Epidermal melanocyte (primary cell): ENCODE measurements around the gene PCBP3.
"Not testable (repeated sequence)": the region's sequence is repeated elsewhere in the genome, so short reads cannot be mapped to it uniquely, and the experiment has no call there.

Experiments used
- DNase-seq: peaks from one replicate; pipeline ENCODE4 v3.0.0; 2011; ENCODE audit warnings: low spot score; ENCODE audit not compliant: insufficient read length

Gene PCBP3

GRCh38 chr21:45825219-45825618 lies 181.7 kb downstream of the PCBP3 start:
- DNase-seq = no peak

GRCh38 chr21:45826676-45827301 lies 183.3 kb downstream of the PCBP3 start:
- no peak for DNase-seq

GRCh38 chr21:45827302-45827692 lies 183.8 kb downstream of the PCBP3 start:
- DNase-seq = no peak

DNA sequence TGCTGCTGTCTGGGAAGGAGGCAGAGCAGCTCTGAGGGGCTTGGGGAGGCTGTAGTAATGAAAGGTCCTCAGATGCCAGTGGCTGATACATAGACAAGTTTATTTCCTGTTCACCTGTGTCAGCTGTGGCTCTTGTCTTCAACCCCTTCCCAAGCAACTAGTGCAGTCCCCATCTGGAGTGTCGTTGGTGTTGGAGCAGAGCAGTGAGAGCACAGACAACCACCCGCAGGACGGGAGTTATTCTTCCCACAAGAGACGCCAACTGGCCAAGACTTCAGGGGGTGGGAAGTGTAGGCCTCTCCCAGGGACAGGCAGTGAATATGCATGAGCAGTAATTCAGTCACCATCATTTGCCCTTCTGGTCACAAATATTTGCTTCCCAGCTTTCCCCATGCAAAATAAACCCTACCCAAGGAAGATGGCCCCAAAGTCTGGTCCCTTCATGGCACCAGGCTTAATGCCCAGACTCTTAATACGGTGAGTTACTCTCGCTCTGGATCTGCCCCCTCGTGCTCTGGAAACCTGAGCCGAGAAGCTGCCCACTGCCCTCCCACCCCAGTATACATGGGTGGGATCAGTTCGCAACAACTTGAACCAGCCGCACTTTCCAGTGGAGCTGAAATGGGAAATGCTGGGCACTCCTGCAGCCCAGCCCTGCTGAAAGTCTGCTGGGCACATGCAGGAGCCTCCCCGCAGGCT lies 184.5 kb downstream of the PCBP3 start:
- DNase-seq = no peak

DNA sequence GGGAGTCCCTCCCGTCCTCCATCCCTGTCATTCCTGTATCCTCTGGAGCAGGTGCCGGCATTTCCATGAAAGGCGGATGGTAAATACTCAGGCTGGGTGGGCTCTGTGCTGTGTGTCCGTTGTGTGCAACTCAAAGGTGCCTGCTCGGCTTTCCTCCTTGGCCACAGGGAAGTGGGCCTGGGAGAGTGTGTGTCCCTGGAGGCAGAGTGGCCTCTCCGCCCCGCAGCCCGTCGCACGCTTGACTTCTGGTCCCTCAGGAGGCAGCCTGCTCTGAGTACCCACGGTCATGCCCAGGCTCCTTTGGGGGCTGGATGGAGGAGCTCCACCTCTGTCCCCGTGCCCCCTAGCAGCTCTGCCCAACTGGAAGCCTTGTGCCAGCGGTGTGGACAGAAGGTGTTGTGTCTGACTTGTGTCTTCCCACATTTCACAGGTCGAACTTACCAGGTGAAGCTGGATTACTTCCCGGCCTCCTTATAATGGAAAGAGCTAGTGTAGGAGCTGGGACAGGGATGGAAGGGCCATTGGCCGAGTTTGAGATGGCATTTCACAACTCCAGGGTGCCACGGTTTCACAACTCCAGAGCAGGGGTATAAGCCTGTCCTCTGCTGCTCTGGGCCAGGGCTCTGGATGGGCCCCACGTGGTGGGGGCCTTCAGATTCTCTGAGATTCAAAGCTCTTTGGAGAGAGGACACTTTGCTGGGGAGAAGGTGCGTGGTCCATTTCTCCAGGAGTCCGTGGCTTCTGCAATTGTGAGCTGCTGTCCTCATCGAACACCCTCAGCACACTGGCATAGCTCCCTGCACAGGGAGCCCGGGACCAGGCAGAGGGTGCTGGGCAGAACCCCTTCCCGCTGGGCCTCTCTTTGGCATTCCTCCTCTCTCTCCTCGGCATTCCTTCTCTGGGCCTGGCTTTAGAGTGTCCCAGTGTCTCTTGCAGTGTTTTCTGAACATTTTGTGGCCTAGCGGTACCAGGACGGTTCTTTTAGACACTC lies 185.3 kb downstream of the PCBP3 start:
- no peak for DNase-seq

DNA sequence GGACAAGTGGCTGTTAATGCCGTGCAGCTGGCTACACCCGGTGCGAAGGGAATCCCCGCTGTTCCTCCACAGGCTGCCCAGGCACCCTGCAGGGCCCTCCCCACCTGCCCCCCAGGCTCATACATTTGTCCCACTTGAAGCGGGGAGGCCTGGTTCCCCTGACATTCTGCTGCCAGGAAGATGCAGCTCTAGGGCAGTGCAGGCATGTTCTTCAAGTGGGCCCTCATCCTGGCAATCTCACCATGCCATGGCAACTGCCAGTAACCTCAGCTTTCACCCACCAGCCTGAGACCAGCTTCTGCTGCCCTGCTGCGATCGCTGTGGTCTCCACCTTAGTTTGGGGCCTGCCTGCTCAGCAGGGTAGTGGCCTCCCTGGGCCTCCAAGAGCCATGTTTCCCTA lies 186.1 kb downstream of the PCBP3 start:
- DNase-seq = no peak

- DNase-seq = no peak
Measured at GRCh38 chr21:45830221-45830640, 186.7 kb downstream of the PCBP3 start.

DNA sequence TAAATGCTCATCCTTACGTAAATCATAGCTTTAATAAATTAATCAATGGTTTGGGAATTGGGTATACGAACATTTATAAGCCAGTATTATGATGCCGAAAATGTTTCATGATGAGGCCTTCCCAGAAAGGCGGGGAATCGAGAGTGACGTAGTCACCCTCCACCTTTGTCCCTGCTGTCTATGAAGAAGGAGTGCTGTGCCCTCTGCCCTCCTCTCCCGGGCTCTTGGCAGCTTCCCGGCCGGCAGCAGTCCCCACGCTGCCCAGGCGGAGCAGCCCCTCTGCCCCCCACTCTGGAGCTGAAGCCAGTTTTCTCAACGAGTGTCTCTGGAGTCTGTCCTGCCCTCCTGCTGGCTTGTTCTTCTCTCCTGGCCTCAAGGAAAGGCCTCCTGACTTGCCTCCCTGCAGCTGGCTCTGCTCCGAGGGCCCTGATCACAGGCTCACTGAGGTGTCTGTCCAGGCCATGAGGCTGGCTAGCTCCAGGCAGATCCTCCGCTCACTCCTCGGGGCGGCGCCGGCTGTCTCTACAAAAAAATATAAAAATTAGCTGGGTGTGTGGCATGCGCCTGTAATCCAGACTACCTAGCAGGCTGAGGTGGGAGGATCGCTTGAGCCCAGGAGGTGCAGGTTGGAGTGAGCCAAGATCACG lies 187.3 kb downstream of the PCBP3 start:
- no peak for DNase-seq

GRCh38 chr21:45831991-45832740 lies 188.6 kb downstream of the PCBP3 start:
- DNase-seq = no peak

- DNase-seq = not testable (repeated sequence)
Measured at GRCh38 chr21:45832741-45833235, 189.3 kb downstream of the PCBP3 start.

DNA sequence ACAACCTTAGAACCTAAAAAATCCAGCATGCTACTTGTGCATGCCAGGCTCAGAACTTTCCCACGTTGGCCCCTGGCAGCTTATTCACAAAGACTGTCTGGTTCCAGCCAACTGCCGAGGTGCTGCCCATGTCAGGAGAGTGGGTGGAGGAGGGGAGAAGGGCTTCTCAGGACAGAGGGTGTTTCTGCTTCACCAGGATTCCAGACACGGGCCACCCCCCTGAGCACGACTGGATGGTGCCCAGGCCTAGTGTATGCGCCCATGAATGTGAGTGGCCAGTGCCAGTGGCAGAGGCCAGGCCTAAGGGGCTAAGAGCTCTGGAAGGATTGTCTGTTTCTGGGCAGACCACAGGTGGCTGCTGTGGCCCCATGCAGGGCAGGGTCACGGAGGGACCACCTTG lies 189.9 kb downstream of the PCBP3 start:
- no peak for DNase-seq

- DNase-seq = no peak
Measured at GRCh38 chr21:45834026-45834715, 190.6 kb downstream of the PCBP3 start.

DNA sequence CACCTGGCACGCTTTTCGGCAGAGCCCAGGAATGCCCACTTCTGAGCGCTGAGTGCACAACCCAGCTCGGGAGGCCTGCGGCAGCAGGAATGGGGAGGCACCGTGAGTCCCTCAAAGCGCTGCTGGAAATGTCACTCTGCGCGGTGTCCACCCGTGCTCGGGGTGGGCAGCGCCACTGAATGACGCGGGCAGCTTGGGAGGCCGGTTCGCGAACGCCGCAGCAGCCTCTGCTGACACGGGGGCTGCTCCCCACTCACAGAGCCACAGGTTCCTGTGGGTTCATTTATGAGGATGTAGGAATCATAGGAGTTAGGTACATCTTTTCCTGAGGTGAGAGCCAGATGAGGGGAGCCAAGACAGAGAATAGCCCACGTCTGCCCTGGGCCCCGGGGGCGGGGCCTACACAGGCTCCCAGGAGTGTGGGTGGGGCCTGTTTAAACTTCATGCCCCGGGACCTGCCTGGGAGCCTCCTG lies 191.3 kb downstream of the PCBP3 start:
- no peak for DNase-seq

GRCh38 chr21:45835301-45836267 lies 192.1 kb downstream of the PCBP3 start:
- no peak for DNase-seq

GRCh38 chr21:45836268-45836655 lies 192.7 kb downstream of the PCBP3 start:
- peak; percentile 23 for DNase-seq

- DNase-seq = no peak
Measured at GRCh38 chr21:45836694-45837670, 193.5 kb downstream of the PCBP3 start.

DNA sequence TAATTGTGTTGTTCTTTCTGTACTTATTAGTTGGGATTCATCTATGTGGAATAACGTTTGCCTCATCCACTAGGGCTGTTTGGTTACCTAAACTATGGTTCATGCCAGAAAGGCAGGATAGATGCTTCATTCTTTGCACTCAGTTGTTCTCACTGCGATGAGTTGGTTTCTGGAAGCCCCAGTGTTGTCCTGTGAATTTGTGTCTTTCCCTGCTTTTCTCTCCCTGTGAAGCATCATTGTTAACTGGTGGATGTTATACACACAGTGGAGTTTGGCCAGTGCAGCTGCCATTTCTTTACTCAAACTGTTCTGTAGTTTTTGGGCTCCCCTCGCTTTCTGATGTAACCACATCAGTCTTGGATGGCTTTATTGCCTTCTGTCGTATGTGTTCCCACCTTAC lies 194.4 kb downstream of the PCBP3 start:
- DNase-seq = no peak

DNA sequence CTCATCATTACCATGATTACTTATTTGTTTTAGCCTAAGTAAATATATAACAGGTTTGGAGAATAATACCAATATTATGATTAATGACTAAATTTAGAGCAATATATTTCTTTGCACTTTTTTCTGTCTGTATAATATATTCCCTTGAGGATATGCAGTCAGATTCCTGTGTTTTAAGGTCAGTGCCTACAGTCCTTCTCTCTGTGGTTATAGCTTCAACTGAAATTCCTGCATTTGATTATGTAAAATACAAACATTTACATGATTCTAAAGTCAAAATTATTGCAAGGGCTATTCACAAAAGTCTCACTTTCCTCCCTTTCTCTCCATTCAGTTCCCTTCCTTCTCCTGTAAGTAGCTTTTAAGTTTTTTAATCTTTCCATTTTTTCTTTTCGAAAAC lies 195.1 kb downstream of the PCBP3 start:
- no peak for DNase-seq
